ENCODE measurements around the gene DUSP3. TPM values are rescaled to one million over a fixed set of nuclear protein-coding genes. Genes with fewer than 3 reads are reported as not detected.

Gene DUSP3
- total RNA-seq, 1 experiment from 2014 or later: 39.7 TPM

DNA sequence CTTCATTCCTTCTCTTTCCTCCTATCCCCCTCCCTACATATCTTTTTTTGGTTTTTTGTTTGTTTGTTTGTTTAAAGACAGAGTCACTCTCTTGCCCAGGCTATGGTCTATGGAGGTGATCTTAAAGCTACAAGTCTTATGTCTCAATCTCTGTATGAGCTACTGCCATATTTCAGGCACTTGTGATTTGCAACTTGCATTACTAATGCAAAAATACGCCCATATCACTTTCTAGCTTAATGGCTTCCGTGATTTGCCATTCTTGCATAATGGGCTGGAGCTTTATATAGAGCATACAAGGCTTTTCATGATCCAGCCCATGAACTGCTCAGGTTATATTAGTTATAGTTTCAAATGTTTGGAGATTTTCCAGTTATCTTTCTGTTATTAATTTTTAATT, 9.0 kb upstream of the DUSP3 start:
- POLR2A ChIA-PET: interaction anchor here (1.1 kb wide), 1 partner anchor 10 kb away, joined by 3 read pairs; the partner anchor contains the start of gene DUSP3
- no peak for DNase-seq (ENCODE audit: unreplicated experiment)
- Mint-ChIP-seq H3K9me3 (ENCODE audit: unreplicated experiment) (peaks cover 8% of the 10 kb centered on the region), H3K27ac (ENCODE audit: low read depth, unreplicated experiment) (no peak overlapping the region), H3K27me3 (ENCODE audit: insufficient read depth, unreplicated experiment) (no peaks in the 10 kb centered on the region), H3K36me3 (ENCODE audit: insufficient read depth, unreplicated experiment) (no peaks in the 10 kb centered on the region), H3K4me3 (ENCODE audit: unreplicated experiment) (no peak overlapping the region), H3K4me1 (ENCODE audit: insufficient read depth, unreplicated experiment) (peaks cover 9% of the 10 kb centered on the region)
- CTCF ChIA-PET: interaction anchor here (2.1 to 2.6 kb wide), 2 partner anchors 21 to 58 kb away, joined by 7 to 14 read pairs; partner anchors contain the start of gene CD300LG
- TF ChIP-seq, protein P1, sequence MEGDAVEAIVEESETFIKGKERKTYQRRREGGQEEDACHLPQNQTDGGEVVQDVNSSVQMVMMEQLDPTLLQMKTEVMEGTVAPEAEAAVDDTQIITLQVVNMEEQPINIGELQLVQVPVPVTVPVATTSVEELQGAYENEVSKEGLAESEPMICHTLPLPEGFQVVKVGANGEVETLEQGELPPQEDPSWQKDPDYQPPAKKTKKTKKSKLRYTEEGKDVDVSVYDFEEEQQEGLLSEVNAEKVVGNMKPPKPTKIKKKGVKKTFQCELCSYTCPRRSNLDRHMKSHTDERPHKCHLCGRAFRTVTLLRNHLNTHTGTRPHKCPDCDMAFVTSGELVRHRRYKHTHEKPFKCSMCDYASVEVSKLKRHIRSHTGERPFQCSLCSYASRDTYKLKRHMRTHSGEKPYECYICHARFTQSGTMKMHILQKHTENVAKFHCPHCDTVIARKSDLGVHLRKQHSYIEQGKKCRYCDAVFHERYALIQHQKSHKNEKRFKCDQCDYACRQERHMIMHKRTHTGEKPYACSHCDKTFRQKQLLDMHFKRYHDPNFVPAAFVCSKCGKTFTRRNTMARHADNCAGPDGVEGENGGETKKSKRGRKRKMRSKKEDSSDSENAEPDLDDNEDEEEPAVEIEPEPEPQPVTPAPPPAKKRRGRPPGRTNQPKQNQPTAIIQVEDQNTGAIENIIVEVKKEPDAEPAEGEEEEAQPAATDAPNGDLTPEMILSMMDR (IDR thresholded peaks at IDR 0.05; ENCODE audit: unreplicated experiment): no peak
- no TSS peak for BruUV-seq (replicated peaks)
- intact Hi-C loops (cut with micrococcal nuclease): no loop called here

DNA sequence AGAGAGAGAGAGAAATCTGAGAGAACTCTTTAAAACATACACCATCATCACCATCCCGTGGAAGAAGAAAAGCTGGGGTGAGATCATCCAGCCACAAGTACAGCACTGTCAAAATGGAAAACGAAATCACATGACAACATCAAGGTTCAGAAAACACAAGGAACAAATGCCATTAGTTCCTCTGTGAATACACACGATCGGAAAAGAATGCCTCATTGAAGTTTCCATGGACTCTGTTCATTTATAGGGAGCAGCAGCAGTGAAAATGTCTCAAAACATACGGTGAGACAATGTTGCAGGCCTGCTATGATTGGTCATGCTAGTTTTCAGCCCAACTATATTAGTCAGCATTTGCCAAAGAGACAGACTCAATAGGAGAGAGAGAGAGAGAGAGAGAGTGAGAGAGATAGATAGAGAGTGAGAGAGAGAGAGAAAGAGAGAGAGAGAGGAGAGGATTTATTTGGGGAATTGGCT, 5.9 kb upstream of the DUSP3 start:
- Mint-ChIP-seq H3K4me1 (ENCODE audit: insufficient read depth, unreplicated experiment) (peaks cover 4% of the 10 kb centered on the region), H3K27ac (ENCODE audit: low read depth, unreplicated experiment) (no peak overlapping the region), H3K9me3 (ENCODE audit: unreplicated experiment) (peaks cover 8% of the 10 kb centered on the region), H3K4me3 (ENCODE audit: unreplicated experiment) (no peak overlapping the region), H3K27me3 (ENCODE audit: insufficient read depth, unreplicated experiment) (no peaks in the 10 kb centered on the region), H3K36me3 (ENCODE audit: insufficient read depth, unreplicated experiment) (no peaks in the 10 kb centered on the region)
- intact Hi-C loops (cut with micrococcal nuclease): loop anchor here (5.0 kb wide), 1 partner anchor 48 kb away; the partner anchor contains the start of gene MPP3
- DNase-seq (ENCODE audit: unreplicated experiment): no peak
- ChIA-PET CTCF (interaction anchor here (0.6 to 1.2 kb wide), 4 partner anchors 24 to 95 kb away, joined by 3 to 4 read pairs (median 3); no protein-coding TSS in a partner anchor), POLR2A (no interaction called here)
- TF ChIP-seq, protein P1 (IDR thresholded peaks at IDR 0.05; ENCODE audit: unreplicated experiment): no peak
- no TSS peak for BruUV-seq (replicated peaks)

DNA sequence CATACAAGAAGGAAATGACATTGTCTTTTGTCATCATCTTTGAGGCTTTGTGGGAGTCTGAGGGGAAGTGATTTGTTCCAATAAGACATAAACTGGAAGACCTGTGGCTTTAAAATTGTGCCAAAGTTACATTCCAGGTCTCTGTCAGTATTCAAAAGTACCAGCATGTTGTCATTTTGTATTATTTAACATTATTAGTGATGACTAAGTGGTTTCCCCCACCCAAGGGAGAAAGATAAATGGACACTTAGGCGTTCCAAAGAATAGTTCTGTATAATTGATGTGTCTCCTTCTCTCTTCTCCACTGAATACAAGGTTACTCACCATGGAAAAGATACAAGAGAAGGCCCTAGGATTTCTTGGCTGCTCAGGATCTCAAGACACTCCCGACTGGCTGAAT, 5.3 kb upstream of the DUSP3 start:
- no TSS peak for BruUV-seq (replicated peaks)
- Mint-ChIP-seq H3K27me3 (ENCODE audit: insufficient read depth, unreplicated experiment) (no peaks in the 10 kb centered on the region), H3K4me1 (ENCODE audit: insufficient read depth, unreplicated experiment) (peaks cover 4% of the 10 kb centered on the region), H3K9me3 (ENCODE audit: unreplicated experiment) (peaks cover 8% of the 10 kb centered on the region), H3K4me3 (ENCODE audit: unreplicated experiment) (no peak overlapping the region), H3K27ac (ENCODE audit: low read depth, unreplicated experiment) (no peak overlapping the region), H3K36me3 (ENCODE audit: insufficient read depth, unreplicated experiment) (no peaks in the 10 kb centered on the region)
- ChIA-PET CTCF (interaction anchor here (0.6 to 1.0 kb wide), 2 partner anchors 62 kb away, joined by 3 to 4 read pairs; no protein-coding TSS in a partner anchor), POLR2A (no interaction called here)
- intact Hi-C loops (cut with micrococcal nuclease): loop anchor here (5.0 kb wide), 1 partner anchor 48 kb away; the partner anchor contains the start of gene MPP3
- TF ChIP-seq, protein P1 (IDR thresholded peaks at IDR 0.05; ENCODE audit: unreplicated experiment): no peak
- no peak for DNase-seq (ENCODE audit: unreplicated experiment)

DNA sequence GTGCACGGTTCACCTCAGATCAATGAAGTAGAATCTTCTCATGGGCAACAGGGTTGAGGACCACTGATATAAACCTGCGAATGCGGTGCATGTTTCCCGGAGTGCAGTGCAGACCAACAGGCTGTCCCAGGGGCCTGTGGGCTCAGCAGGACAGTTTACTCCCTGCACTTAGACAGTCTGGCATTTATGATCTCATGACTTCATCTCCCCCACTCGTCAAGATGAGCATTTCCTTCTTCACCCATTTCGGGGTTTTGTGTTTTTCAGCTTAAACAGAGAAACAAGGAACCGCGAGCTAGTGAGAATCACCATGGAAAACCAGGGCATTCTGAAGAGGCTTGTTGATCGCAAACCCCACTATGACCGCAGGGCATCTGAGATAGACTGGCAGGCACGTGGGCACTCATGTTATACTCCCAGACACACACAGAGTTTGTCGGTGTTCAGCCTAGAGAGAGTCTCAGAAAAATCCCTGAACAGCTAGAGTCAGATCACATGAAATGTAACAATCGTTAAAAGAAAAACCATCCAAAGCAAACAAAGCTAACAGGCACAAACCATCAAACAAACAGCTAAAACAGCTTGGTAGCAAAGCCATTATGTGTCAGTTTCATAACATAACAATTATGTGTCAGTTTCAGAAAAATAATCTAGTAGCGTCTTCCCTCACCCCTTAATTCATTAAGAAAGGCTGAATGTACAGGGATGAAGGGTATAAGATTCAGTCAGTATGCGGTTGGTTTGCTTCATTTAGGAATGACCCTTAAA, 4.3 kb upstream of the DUSP3 start:
- intact Hi-C loops (cut with micrococcal nuclease): loop anchor here (5.0 kb wide), 1 partner anchor 49 kb away; the partner anchor contains the start of gene MPP3
- Mint-ChIP-seq H3K27ac (ENCODE audit: low read depth, unreplicated experiment) (no peak overlapping the region), H3K27me3 (ENCODE audit: insufficient read depth, unreplicated experiment) (no peaks in the 10 kb centered on the region), H3K36me3 (ENCODE audit: insufficient read depth, unreplicated experiment) (no peaks in the 10 kb centered on the region), H3K9me3 (ENCODE audit: unreplicated experiment) (peaks cover 8% of the 10 kb centered on the region), H3K4me3 (ENCODE audit: unreplicated experiment) (no peak overlapping the region), H3K4me1 (ENCODE audit: insufficient read depth, unreplicated experiment) (peaks cover 4% of the 10 kb centered on the region)
- POLR2A ChIA-PET: no interaction called here
- TF ChIP-seq, protein P1 (IDR thresholded peaks at IDR 0.05; ENCODE audit: unreplicated experiment): no peak
- no peak for DNase-seq (ENCODE audit: unreplicated experiment)
- CTCF ChIA-PET: interaction anchor here (0.6 to 1.4 kb wide), 5 partner anchors 16 to 88 kb away, joined by 3 to 11 read pairs (median 4); no protein-coding TSS in a partner anchor
- no TSS peak for BruUV-seq (replicated peaks)
